Upper lobe of left lung (tissue), 4 donors: ENCODE results near the gene RFTN1.

Experiments
- CTCF ChIP-seq, 6 experiments: fragments of 450-650 bp in 4 of 6; fragments of 200-600 bp in 2 of 6; sonication (generic) in 2 of 6; IDR thresholded peaks; one replicate each; pipeline ENCODE4 v1.5.1; 2016 to 2019; ENCODE audit warnings: antibody characterized with exemption in 6 of 6
- EP300 ChIP-seq, 4 donors: sonication (generic); formaldehyde crosslinking; IDR thresholded peaks; one replicate each; pipeline ENCODE4 v1.5.1; 2017; ENCODE audit warnings: antibody characterized with exemption in 4 of 4, control low read depth in 2 of 4
- POLR2A ChIP-seq, 4 donors: fragments of 450-650 bp; IDR thresholded peaks; one replicate each; pipeline ENCODE4 v1.5.1; 2016 to 2017; ENCODE audit warnings: antibody characterized with exemption in 4 of 4, mild to moderate bottlenecking in 2 of 4

- TF ChIP-seq CTCF (IDR thresholded peaks at IDR 0.05) = no peak
- no peak for TF ChIP-seq POLR2A (IDR thresholded peaks at IDR 0.05)
- TF ChIP-seq EP300 (IDR thresholded peaks at IDR 0.05) = no peak
Observed at GRCh38 chr3:16390581-16390980, 122.9 kb downstream of the RFTN1 start.
